Activated CD4-positive, alpha-beta T cell treated with anti-CD3 and anti-CD28 coated beads for 4 hours (primary cell): Measurements from ENCODE around the gene KHK.

Source experiments
- DNase-seq, 2 donors: peaks; one replicate each; pipeline ENCODE4 v3.0.0-alpha.2; 2020

Gene KHK

DNA sequence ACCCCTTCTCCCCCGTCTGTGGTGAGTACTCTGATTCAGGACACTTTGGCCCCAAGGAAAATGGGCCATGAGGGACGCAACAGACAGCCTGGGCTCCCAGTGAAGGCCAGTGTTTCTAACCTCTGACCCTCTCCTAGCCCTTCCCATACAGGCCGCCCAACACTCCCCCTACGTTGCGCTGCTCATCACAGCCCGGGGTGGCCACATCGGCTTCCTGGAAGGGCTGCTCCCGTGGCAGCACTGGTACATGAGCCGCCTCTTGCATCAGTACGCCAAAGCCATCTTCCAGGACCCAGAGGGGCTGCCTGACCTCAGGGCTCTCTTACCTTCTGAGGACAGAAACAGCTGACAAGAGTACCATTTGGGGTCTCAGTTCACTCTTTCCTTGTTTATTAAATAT lies 43.8 kb downstream of the KHK start:
- DNase-seq, result no peak

DNA sequence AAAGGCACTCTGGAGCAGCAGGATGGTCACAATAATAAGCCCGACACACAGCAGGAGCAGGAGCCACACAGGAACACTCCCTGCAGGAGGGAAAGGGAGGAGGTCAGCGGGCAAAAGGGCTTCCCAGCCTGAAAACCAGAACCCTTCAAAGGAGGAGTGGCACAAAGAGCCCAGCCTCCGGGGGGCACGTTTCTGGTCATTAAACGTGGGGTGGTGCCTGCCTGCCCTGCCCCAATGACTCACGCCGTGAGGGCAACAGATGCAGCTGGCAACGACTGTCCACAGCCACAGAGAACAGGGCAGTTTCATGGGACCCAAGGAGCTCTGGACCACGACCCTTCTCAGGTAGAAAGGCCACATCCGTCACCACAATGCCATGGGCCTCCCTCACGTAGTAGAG lies 44.9 kb downstream of the KHK start:
- DNase-seq, result no peak

DNA sequence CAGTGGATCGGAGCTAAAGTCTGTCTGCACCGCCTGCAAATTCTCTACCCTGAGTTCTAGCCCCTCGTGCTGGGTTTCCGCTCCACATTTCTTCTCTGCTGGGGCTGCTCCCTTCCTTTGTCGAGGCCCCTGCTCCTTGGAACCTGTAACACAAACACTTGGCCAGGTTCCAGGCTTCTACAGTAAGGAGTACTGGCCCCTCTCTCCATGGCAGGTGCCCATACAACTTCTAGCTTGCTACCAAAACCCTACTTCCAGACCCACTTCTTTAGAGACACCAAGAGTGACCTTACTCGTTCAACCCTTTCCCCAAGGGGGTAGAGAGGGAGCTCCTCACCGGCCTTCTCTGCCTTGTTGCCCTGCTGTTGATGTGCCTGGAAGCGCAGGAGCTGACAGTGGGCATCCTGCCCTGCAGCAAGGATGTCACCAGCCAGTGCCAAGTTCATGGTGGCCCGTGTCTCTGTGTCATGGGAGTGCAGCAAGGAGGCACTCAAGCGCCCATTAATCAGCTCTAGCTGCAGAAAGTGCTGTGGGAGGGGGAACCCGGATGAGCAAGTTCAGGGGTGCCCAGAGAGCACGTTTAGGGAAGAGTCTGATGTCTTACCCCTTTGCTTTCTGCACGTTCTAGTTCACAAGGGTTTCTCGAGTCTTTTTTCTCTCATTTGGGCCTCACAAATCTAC lies 46.8 kb downstream of the KHK start:
- no peak for DNase-seq

DNA sequence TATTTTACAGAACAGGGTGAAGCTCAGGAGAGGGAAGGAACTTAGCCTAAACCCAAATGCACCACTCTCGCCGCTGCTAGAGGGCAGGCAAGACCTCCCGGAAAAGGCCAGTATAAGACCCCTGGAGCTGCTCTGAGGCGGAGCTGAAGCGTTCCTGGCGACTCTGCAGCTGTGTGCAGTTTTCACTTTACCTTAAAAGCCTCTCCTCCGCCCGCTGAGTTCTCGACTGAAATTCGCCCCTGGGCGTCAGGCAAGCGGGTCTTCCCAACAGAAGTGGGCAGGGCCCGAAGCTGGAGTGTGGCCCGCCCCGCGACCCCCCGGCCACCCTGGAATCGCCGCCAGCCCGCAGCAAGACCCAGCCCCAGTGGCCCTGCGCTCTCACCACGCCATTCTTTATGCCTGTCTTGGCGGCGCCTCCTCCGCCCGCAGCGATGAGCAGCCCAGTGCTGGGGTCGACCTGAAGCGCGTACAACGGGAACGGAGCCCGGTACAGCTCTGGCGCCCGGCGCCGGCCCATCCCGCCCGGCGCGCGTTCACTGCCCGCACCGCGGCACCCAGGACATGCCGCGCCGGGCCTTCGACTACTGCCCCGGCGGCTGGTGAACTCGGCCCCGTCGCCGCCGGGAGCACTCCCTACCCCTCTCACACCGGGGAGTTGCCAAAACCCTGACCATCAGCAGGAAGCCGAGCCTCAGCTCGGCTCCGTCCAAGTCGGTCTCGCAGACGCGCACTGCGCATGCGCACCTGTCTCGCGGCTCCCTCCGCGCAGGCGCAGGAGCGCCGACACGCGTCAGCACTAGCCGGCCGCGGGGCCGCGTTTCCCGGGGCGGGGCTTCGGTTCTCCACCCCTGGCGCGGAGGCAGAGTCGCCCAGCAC lies 47.6 kb downstream of the KHK start, which contains the start of gene PREB:
Gene PREB (minus strand): TSS at position 732 of the 876 bp plus-strand sequence. CDS start 215 bp downstream, at position 517.
- peak; percentile 98 for DNase-seq

DNA sequence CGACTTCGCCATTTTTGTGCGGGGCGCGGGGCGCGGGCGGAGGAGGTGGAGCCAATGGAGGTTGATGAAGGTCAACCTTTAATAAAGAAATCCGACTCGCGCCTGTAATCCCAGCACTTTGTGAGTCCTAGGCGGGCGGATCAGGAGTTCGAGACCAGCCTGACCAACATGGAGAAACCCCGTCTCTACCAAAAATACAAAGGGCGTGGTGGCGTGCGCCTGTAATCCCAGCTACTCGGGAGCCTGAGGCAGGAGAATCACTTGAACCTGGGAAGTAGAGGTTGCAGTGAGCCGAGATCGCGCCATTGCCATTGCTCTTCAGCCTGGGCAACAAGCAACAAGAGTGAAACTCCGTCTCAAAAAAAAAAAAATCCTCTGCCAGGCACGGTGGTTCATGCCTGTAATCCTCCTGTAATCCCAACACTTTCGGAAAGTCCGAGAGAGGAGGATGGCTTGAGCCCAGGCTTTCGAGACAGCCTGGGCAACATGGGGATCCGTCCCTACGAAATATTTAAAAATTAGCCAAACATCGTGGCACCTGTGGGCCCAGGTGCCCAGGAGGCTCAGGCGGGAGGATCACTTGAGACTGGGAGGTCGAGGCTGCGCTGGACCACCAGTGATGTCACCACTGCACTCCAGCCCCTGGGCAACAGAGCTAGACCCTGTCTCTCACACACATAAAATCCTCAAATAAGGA lies 48.4 kb downstream of the KHK start:
- DNase-seq, result no peak

DNA sequence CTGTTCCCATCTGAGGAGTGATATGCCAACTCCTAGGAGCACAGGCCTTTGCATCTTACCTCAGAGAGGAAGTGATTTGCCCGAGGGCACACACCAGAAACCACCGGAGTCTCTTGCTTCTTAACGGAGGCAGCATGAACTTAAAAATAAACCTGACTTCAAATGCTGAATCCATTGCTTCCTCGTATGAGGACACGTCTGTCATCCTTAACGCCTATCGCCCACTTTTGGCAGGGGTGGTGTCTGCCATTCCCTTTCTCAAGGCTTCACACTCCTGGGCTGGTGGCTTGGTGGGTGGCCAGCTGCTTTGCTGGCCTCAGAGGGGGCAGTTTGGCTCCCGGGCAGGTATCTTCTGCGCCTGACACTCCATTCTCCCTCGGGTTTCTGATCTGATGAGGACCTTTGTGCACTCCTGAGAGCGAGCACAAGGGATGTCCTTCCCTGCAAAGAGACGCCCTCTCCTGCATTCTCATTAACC lies 48.9 kb downstream of the KHK start:
- DNase-seq, result no peak

DNA sequence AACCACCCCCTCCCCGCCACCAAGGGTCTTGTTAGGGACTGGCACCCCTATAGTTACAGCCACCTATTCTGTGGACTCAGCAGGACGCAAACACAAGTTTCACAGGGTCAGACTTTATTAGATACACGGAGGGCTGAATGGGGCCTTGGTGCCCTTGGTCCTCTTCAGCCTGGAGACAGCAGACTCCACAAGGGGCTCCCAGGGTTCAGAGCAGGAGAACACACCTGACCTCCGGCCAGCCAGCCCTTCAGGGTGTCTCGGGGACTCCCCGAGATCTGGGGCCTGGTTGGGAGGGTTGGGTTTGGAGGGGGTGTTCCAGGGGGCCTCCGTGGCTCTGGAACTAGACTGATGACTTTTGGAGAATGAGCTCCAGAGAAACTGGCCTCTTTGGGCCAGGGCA lies 50.2 kb downstream of the KHK start:
- DNase-seq, result no peak

DNA sequence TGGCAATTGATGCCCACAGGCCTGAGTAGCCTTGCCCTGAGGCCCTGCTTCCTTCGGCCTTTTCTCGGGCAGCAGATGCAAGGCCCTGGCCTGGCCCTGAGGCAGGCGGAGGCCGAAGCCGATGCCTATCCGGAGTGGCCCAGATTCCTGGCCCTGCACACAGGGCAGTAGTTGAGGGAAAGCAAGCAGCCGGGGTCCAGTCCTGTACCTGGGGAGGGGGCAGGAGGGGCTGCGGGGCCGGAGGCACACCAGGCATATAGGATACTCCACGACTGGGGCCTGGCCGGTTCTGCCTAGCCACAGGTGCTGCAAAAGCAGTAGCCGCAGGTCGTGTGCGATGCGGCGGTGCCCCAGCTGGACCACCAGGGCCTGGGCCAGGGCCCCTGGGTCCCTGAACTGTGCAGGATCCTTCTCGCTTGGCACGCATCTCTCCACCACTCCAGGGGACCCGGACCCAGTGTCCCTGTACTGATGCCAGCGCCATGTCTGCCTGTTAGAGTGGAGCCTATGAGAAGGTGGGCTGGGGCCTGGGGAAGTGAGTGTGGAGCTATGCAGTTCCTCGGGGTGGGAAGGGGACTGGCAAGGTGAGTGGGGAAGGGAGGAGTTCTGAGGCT lies 50.9 kb downstream of the KHK start:
- DNase-seq, result no peak

DNA sequence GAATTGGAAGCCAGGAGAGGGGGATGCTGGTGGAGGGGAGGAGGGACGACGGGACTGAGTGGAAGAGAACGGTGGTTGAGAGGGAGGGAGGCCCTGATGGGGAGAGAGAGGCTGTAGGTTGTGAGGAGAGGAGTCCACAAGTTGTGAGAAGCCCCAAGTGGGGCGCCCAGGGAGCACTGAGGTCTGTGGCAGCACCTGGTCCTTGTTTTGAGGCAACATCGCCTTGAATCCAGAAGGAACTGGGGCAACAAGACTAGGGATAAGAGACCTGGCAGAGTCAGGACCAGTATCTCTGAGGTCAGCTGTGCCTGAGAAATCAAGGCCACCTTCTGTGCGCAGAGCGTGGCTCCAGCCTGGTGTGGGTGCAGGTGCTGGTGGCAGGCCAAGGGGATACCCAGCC lies 51.5 kb downstream of the KHK start:
- no peak for DNase-seq

DNA sequence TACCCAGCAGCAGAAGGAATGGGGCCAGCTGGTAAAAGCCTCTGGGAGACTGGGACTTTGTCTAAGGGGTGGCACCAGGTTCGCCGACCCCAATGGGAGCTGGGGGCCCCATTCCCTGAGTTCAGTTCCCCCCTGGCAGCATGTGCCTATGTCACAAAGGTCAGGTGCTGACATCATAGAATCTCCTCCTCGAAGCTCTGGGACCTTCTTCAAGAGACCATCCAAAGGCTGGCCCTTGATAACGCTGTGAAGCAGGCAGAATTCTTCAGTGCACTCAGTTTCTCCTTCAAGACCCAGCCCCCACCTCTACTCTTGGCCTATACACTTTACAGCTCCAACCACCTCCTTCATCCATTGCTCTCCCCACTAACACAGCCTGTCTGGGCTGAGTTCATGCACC lies 52.7 kb downstream of the KHK start, which contains the start of gene PRR30:
Gene PRR30 (minus strand): TSS at position 101 of the 400 bp plus-strand sequence. CDS start 1,081 bp downstream, outside the sequence.
- no peak for DNase-seq

DNA sequence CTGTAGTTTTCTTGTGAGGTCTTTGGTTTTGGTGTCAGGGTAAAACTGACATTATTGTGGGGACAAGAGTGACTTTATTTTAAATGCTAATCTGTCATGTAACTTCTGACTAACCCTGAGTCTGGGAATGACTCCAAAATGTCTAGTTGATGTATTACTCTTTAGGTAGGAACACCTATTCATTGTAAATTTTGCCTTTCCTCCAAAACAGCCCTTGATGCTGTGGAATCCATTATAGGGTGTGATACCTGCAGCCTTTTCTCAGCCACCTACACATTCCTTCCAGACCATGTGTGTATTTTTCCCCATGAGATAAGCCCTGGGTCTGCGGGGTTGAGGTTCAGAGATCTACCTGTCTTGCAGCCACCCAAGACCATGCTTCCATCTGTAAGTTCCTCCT lies 56.7 kb downstream of the KHK start:
- DNase-seq, result no peak

DNA sequence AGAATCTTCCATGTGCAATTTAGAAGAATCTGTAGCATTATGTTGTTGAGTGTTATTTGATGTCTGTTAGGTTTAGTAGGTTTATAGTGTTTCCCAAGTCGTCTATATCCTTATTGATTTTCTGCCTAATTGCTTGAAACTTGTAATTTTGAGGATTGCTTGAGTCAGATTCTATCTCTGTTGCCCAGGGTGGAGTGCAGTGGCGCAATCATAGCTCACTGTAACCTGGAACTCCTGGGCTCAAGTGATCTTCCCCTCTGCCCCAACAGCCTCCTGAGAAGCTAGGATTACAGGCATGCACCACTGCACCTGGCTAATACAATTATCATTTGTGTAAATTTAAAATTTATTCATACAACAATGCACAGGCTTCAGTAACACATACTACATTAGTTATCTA lies 59.1 kb downstream of the KHK start:
- no peak for DNase-seq

DNA sequence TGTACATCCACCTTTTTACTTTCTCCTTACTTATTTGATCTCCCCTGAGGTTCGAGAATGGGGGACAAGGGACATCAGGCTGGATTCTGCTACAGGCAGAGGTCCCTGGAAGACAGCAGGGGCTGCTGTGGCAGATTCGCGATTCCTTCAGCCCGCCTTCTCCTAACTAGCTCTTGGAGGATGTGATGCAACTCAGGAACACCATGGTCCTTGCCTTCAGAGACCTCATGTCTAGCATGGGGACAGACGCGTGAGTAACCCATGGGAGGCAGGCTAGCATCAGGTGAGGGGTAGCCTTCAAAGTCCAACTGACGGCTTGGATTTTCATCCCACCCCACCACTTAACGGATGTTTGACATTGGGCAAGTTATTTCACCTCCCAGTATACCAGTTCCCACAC lies 61.4 kb downstream of the KHK start:
- DNase-seq, result no peak

DNA sequence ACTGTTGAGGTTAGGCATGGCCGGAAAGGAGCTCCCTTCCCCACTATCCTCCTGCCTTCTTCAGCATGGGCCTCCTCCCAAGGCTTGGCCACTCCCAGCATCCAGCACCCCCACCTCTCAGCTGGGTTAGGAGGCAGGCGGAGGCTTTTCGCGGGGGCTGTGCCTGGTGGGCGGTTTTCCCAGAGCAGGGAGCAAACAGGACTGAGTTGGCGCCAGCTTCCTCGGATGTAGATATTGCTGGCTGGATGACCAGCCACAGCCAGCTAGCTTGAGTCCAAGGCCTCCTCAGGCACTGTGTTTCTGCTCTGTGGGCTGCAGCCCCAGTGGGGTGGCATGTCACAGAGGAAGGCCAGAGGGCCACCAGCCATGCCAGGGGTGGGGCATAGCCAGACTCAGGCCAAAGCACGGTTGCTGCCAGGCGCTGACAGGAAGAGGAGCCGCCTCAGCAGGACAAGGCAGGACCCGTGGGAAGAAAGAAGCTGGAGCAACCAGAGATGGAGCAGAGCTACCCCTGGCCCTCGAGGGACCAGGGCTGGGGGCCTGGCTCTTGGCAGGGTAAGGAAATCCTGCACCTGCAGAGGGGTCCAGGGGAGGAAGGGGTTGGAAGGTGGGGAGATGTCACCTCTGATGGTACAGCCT lies 62.3 kb downstream of the KHK start, which contains the start of gene TCF23:
Gene TCF23 (plus strand): TSS at position 204 of the 639 bp plus-strand sequence. CDS start 130 bp downstream, at position 334.
- no peak for DNase-seq

DNA sequence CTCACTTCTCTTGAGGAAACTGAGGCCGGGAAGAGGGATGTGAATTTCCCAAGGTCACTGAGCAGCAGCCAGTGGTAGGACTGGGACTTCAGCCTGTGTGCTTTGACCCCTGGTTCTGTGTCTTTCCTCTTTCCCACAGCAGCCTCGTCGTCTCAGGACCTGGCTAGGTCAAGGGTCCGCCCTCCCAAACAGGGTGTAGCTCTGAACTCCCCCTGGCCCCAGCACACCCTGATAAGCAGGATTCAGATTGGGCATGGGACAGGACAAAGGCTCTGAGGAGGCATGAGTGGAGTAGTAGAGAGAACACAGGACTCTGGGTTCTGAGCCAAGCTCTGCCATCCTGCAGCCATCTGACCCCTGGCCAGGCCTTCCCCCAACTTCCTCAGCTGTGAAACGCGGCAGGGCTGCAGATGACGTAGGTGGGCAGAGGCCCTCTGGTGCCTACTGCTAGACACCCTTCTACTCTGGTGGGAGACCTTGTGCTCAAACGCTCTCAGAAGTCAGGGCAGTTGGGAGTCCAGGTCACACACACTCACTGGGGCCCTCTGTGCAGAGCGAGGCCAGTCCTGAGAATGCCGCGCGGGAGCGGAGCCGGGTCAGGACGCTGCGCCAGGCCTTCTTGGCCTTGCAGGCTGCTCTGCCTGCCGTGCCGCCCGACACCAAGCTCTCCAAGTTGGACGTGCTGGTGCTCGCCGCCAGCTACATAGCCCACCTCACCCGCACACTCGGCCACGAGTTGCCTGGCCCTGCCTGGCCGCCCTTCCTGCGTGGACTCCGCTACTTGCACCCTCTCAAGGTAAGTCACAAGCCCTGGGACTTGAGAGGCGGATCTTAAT lies 63.2 kb downstream of the KHK start:
- DNase-seq, result no peak
